ENCODE measurements around the gene ZNF384. TPM values are rescaled to one million over a fixed set of nuclear protein-coding genes. Genes with fewer than 3 reads are reported as not detected.

ZNF384 gene
- total and polyA plus RNA-seq, 11 donors, result 15.0 to 38.1 (median 25.2) TPM

DNA sequence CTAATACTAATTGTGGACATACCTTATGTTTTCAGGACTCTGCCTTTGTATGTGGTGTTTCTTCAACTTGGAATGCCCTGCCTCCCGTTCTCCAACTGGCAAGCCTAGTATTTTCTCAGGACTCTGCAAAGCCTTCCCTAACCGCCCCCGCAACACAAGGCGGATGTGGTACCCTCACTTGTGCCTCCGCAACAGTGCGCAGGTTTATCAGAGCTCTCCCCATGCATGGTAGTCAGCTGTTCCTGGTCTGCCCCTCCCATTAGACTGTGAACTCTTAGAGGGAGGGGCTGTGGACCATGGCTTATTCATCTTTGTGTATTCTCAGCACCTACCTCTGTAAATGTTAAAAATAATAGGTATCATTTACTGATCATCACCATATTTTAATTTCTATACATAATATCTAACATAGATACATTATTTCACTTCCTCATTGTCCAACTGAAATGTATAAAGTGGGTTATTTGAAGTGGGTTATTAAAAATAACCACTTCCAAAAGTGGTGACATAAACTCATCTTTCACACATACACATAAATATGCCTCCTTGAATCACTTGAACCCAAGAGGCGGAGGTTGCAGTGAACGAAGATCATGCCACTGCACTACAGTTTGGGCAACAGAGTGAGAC, 62.4 kb downstream of the ZNF384 start:
- DNase-seq, result no peak
- ATAC-seq, result no peak
- intact Hi-C loops (cut with DNase I), result loop anchor here in 1 of 10 donors (10.0 kb wide), 1 partner anchor 68 kb away; no protein-coding TSS in a partner anchor
- Histone ChIP-seq H3K4me3 (no peak overlapping the region), H3K27me3 (peaks cover 0 to 3% (median 0%) of the 10 kb centered on the region in 9 donors), H3K9me3 (no peaks in the 10 kb centered on the region), H3K4me1 (peaks cover 0 to 33% (median 0%) of the 10 kb centered on the region in 12 donors), H3K36me3 (no peaks in the 10 kb centered on the region), H3K27ac (no peak overlapping the region)
- 60 to 76% (median 70%) methylated on average over 8 of the region's 8 CpGs for WGBS, 4 donors
- TF ChIP-seq CTCF (IDR thresholded peaks at IDR 0.05) (no peak), POLR2A (IDR thresholded peaks at IDR 0.05) (no peak)

GRCh38 chr12:6620885-6621274, 68.3 kb downstream of the ZNF384 start:
- peaks cover 0 to 40% (median 0%) of the 10 kb centered on the region in 12 donors for H3K4me1 ChIP-seq
- intact Hi-C loops (cut with DNase I), result loop anchor here in 1 of 10 donors (10.0 kb wide), 1 partner anchor 74 kb away; no protein-coding TSS in a partner anchor
- WGBS, 4 donors, result 80 to 84% (median 84%) methylated on average over 28 to 29 of the region's 29 CpGs
- H3K27me3 ChIP-seq, result peaks cover 0 to 15% (median 0%) of the 10 kb centered on the region in 9 donors
- H3K27ac ChIP-seq, result no peak overlapping the region
- no peaks in the 10 kb centered on the region for H3K9me3 ChIP-seq
- H3K36me3 ChIP-seq, result peaks cover 0 to 8% (median 0%) of the 10 kb centered on the region in 9 donors
- H3K4me3 ChIP-seq, result peak overlapping the region in 7 of 12 donors; percentile 24 to 43 (median 30)
- ATAC-seq, result no peak
- no peak for TF ChIP-seq CTCF (IDR thresholded peaks at IDR 0.05)
- no peak for TF ChIP-seq POLR2A (IDR thresholded peaks at IDR 0.05)
- no peak for DNase-seq

- WGBS, 4 donors, result 32 to 45% (median 39%) methylated on average over 64 to 88 of the region's 88 CpGs
- peak in 3 of 5 donors; percentile 51 to 87 (median 53) for DNase-seq
- Histone ChIP-seq H3K36me3 (peaks cover 0 to 8% (median 0%) of the 10 kb centered on the region in 9 donors), H3K4me3 (peak overlapping the region in 10 of 12 donors; percentile 3 to 43 (median 28)), H3K4me1 (peaks cover 0 to 40% (median 0%) of the 10 kb centered on the region in 12 donors), H3K27me3 (peaks cover 0 to 15% (median 0%) of the 10 kb centered on the region in 9 donors), H3K9me3 (no peaks in the 10 kb centered on the region), H3K27ac (no peak overlapping the region)
- intact Hi-C loops (cut with DNase I), result loop anchor here in 1 of 10 donors (10.0 kb wide), 1 partner anchor 74 kb away; no protein-coding TSS in a partner anchor
- peak in 3 of 4 donors; percentile 22 to 48 (median 45) for ATAC-seq
- TF ChIP-seq CTCF (IDR thresholded peaks at IDR 0.05), result peak; percentile 29 to 68 (median 50)
- TF ChIP-seq POLR2A (IDR thresholded peaks at IDR 0.05), result no peak
Observed at GRCh38 chr12:6620137-6620884, 68.9 kb downstream of the ZNF384 start.
